Ishikawa (cell line): ENCODE measurements around the gene DENND1A.

Source experiments
- CEBPB ChIP-seq: IDR thresholded peaks from 2 replicates; pipeline ENCODE4 v1.6.1; 2012
- TAF1 ChIP-seq: IDR thresholded peaks from 2 replicates; pipeline ENCODE4 v1.6.1; 2012; ENCODE audit warnings: low read depth, mild to moderate bottlenecking
- TEAD4 ChIP-seq: IDR thresholded peaks from 2 replicates; pipeline ENCODE4 v1.6.1; 2012
- ZBTB7A ChIP-seq: IDR thresholded peaks from 2 replicates; pipeline ENCODE4 v1.6.1; 2012; ENCODE audit warnings: low read depth
- TF ChIP-seq, protein P1 (sequence below): IDR thresholded peaks from 2 replicates; pipeline ENCODE4 v1.6.1; 2012

DNA sequence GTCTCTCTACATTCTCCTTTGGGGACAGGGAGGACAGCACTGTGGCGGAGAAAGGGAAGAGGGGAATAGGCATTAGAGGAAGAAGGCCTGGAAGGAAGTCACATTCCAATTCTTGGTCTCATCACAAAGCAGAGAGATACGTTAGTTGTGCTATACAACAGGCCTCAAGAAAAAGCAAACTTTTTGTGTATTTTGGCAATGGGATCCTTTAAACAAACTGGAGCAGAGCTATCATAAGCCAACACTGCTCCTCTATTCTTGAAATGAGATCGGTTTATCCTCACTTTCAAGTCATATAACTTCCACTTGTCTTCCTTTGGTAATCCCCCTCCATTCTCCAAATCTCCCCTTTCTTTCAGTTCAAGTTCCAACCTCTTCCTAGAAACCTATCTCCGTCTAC is 6.5 kb downstream of the DENND1A start:
- TF ChIP-seq, protein P1, sequence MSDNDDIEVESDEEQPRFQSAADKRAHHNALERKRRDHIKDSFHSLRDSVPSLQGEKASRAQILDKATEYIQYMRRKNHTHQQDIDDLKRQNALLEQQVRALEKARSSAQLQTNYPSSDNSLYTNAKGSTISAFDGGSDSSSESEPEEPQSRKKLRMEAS = no peak
- no peak for TF ChIP-seq ZBTB7A
- no peak for TF ChIP-seq CEBPB
- TF ChIP-seq TEAD4 = no peak
- TF ChIP-seq TAF1 = no peak
